GM12892 (cell line): ENCODE data around the gene ANKRD11.

Experiments used
- POLR2A ChIP-seq: IDR thresholded peaks from 2 replicates; pipeline ENCODE4 v1.6.1; 2011; ENCODE audit warnings: low read depth, low read length, control low read depth
- POLR2AphosphoS5 ChIP-seq: IDR thresholded peaks from 2 replicates; pipeline ENCODE4 v1.6.1; 2011; ENCODE audit warnings: low read depth, low read length, control low read depth
- TAF1 ChIP-seq: IDR thresholded peaks from 2 replicates; pipeline ENCODE4 v1.6.1; 2011; ENCODE audit warnings: low read depth, mild to moderate bottlenecking, control low read depth, low read length, borderline replicate concordance

GRCh38 chr16:89422527-89422904 lies 67.8 kb downstream of the ANKRD11 start:
- TF ChIP-seq POLR2A: peak; percentile 55
- no peak for TF ChIP-seq TAF1
- no peak; the same call in 1 of the 2 replicates for TF ChIP-seq POLR2AphosphoS5
